ENCODE data around the gene BRME1. TPM values are rescaled to one million over a fixed set of nuclear protein-coding genes. Genes with fewer than 3 reads are reported as not detected.

Gene BRME1
- total RNA-seq, 1 donor from 2014 or later = 2.0 TPM

- Histone ChIP-seq H3K27ac (peak overlapping the region; percentile 100), H3K9me3 (no peaks in the 10 kb centered on the region), H3K4me1 (peaks cover 56% of the 10 kb centered on the region), H3K27me3 (ENCODE audit: low read depth) (no peaks in the 10 kb centered on the region), H3K36me3 (no peaks in the 10 kb centered on the region), H3K4me3 (peak overlapping the region; percentile 47)
- ATAC-seq (peak; percentile 54 to 64), DNase-seq (peak; percentile 91)
- TF ChIP-seq CTCF (IDR thresholded peaks at IDR 0.05) = no peak
- intact Hi-C loops (cut with DNase I) = no loop called here
Measured at GRCh38 chr19:13849991-13850909, 55.7 kb downstream of the BRME1 start.

- Histone ChIP-seq H3K9me3 (no peaks in the 10 kb centered on the region), H3K4me3 (no peak overlapping the region), H3K36me3 (no peaks in the 10 kb centered on the region), H3K27ac (peak overlapping the region; percentile 100), H3K4me1 (peaks cover 64% of the 10 kb centered on the region), H3K27me3 (ENCODE audit: low read depth) (no peaks in the 10 kb centered on the region)
- no peak for DNase-seq
- TF ChIP-seq CTCF (IDR thresholded peaks at IDR 0.05) = no peak
- intact Hi-C loops (cut with DNase I) = no loop called here
- no peak for ATAC-seq
Measured at GRCh38 chr19:13848798-13849676, 56.9 kb downstream of the BRME1 start.

- Histone ChIP-seq H3K9me3 (no peaks in the 10 kb centered on the region), H3K4me3 (no peak overlapping the region), H3K4me1 (peaks cover 72% of the 10 kb centered on the region), H3K27ac (peak overlapping the region; percentile 100), H3K36me3 (no peaks in the 10 kb centered on the region), H3K27me3 (ENCODE audit: low read depth) (no peaks in the 10 kb centered on the region)
- ATAC-seq (no peak), DNase-seq (no peak)
- intact Hi-C loops (cut with DNase I) = no loop called here
- TF ChIP-seq CTCF (IDR thresholded peaks at IDR 0.05) = no peak
Measured at GRCh38 chr19:13848340-13848677, 57.6 kb downstream of the BRME1 start.

GRCh38 chr19:13847407-13848339 lies 58.2 kb downstream of the BRME1 start:
- intact Hi-C loops (cut with DNase I) = no loop called here
- Histone ChIP-seq H3K4me3 (peak overlapping the region; percentile 59), H3K4me1 (peaks cover 76% of the 10 kb centered on the region), H3K27me3 (ENCODE audit: low read depth) (no peaks in the 10 kb centered on the region), H3K27ac (peak overlapping the region; percentile 100), H3K36me3 (no peaks in the 10 kb centered on the region), H3K9me3 (no peaks in the 10 kb centered on the region)
- DNase-seq = peak; percentile 95
- ATAC-seq = peak; percentile 65 to 75
- TF ChIP-seq CTCF (IDR thresholded peaks at IDR 0.05) = peak; percentile 36
